Dendritic cell treated with granulocyte-macrophage colony-stimulating factor and Interleukin-4, amounts not matched to agents 40 ng/mL and 50 ng/mL, for 4 days (primary cell): ENCODE data around the gene STAT1.
A peak's percentile ranks its signal among the peaks of the same experiment; 100 is the strongest.

Experiments used
- H3K27ac Mint-ChIP-seq: one replicate; pipeline ENCODE4 v1.8.0; 2022; ENCODE audit warnings: mild to moderate bottlenecking, mixed read lengths
- H3K27me3 Mint-ChIP-seq: one replicate; pipeline ENCODE4 v1.8.0; 2022; ENCODE audit warnings: mild to moderate bottlenecking, mixed read lengths
- H3K36me3 Mint-ChIP-seq: one replicate; pipeline ENCODE4 v1.8.0; 2022; ENCODE audit warnings: low read depth, mixed read lengths
- H3K4me1 Mint-ChIP-seq: one replicate; pipeline ENCODE4 v1.8.0; 2022; ENCODE audit warnings: low read depth, mixed read lengths
- H3K4me3 Mint-ChIP-seq: one replicate; pipeline ENCODE4 v1.8.0; 2022; ENCODE audit warnings: mild to moderate bottlenecking, moderate library complexity, mixed read lengths
- H3K9me3 Mint-ChIP-seq: one replicate; pipeline ENCODE4 v1.8.0; 2022; ENCODE audit warnings: mixed read lengths
- intact Hi-C: fragments of 100-400 bp; cut with micrococcal nuclease; formaldehyde crosslinking; loops from one replicate; pipeline ENCODE4 v1.15.0; 2022

STAT1 gene

DNA sequence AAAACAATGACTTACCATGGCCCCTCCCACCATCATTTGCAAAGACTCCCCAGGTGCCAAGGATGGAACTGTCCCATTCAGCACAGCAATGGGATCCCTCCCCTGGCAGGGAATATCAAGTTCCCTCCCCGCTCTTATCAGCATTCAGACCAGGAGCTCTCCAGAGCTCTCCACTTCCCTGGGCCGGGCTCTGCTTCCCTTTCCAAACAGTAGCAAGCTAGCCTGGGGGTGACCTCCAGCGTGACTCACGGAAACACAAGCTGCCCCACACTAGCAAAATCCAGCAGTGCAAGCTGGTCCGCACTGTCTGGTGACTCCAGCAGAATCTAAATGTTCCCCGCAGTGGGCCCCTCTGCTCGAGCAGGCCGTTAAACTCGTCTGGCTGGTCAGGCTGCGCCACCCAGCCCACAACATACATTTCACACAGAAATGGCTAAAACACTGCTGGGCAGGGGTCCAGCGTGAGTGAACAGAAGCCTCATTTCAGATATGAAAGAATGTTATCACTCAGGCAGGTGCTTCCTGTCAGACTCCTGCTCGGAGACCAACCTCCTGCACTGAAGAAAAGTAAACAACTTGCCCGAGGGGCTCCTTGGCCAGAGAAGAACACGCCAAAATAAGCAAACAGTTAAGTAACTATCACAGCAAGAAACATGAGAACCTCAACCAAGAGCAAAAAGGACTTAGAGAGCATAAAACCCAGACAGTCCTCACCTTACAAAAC is 33.9 kb downstream of the STAT1 start:
- H3K4me1 Mint-ChIP-seq: peaks cover 25% of the 10 kb centered on the region
- H3K27me3 Mint-ChIP-seq: no peaks in the 10 kb centered on the region
- no peak overlapping the region for H3K4me3 Mint-ChIP-seq
- H3K27ac Mint-ChIP-seq: peak overlapping the region; percentile 83
- H3K36me3 Mint-ChIP-seq: peaks cover 100% of the 10 kb centered on the region
- H3K9me3 Mint-ChIP-seq: no peaks in the 10 kb centered on the region
- intact Hi-C loops: loop anchor here (10.0 kb wide), 1 partner anchor 55 kb away; no protein-coding TSS in a partner anchor

DNA sequence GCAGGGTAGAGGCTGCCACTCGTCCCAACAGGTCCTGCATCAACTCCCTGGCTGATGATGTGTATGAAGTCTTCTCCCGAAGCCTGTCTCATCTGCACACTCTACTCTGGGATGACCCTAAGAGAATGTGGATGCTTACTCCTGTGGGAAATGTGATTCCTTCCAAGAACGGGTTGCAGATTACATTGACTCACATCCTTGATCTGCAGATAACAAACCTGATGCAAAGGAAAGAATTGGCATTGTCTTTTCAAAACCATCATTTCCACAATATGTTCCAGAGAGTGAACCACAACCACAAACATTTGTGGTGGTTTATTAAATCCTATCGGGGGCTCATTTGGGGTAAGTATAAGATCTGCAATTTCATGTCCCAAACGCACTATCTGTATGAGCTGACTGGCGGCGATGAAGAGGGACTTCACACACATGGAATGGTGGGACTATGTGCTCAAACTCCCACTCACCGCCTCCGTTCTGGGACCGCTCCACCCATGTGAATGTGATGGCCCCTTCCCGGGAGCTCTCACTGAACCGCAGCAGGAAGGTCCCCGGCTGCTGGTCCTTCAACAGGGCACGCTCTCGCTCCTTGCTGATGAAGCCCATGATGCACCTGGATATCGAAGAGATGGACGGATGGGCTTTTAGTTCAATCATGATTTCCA is 35.5 kb downstream of the STAT1 start:
- Mint-ChIP-seq H3K4me3 (no peak overlapping the region), H3K4me1 (peaks cover 41% of the 10 kb centered on the region)
- intact Hi-C loops: loop anchor here (10.0 kb wide), 1 partner anchor 54 kb away; no protein-coding TSS in a partner anchor

DNA sequence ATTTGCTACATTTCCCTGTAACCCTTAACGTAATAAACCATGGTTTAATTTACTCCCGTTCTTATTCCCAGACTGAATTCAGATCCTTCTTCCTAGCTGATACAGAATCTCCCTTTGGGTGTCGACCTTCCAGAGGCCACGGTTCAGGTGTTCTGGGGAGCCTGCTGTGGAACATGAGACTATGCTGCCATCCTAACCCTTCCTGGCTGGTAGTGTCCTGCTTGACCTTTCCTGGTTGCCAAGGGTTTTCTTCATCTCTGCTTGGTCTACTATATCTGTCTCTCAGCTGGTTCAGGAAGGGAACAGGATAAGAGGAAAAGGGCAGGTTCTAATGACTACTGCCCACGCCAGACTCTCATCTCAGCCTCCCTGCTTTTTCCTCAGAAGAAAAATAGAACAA is 36.5 kb downstream of the STAT1 start:
- H3K36me3 Mint-ChIP-seq: peaks cover 100% of the 10 kb centered on the region

More for the DNA sequence above, 35.5 kb downstream of the STAT1 start:
- Mint-ChIP-seq H3K27ac (peak overlapping the region; percentile 73), H3K9me3 (no peaks in the 10 kb centered on the region), H3K27me3 (no peaks in the 10 kb centered on the region), H3K36me3 (peaks cover 100% of the 10 kb centered on the region)

DNA sequence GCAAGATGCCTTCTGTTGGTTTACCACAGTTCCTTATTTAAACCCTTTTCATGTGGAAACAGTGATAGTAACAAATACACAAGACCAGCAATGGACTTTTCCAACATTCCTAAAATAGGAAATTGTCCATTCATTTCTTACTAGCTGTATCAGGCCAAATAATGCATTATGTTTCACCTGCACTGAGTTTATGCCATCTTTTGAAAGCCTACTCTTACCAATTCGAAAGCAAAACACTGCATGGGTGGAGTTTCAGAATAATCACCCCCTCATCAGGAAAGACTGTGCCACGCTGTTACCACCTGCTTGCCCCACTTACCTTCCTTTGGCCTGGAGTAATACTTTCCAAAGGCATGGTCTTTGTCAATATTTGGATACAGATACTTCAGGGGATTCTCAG is 37.5 kb downstream of the STAT1 start:
- peaks cover 46% of the 10 kb centered on the region for H3K4me1 Mint-ChIP-seq
- H3K27me3 Mint-ChIP-seq: no peaks in the 10 kb centered on the region

More for the DNA sequence above, 36.5 kb downstream of the STAT1 start:
- no peak overlapping the region for H3K4me3 Mint-ChIP-seq
- H3K4me1 Mint-ChIP-seq: peaks cover 43% of the 10 kb centered on the region
- intact Hi-C loops: loop anchor here (10.0 kb wide), 1 partner anchor 53 kb away; no protein-coding TSS in a partner anchor
- H3K27me3 Mint-ChIP-seq: no peaks in the 10 kb centered on the region
- no peaks in the 10 kb centered on the region for H3K9me3 Mint-ChIP-seq
- H3K27ac Mint-ChIP-seq: peak overlapping the region; percentile 73

DNA sequence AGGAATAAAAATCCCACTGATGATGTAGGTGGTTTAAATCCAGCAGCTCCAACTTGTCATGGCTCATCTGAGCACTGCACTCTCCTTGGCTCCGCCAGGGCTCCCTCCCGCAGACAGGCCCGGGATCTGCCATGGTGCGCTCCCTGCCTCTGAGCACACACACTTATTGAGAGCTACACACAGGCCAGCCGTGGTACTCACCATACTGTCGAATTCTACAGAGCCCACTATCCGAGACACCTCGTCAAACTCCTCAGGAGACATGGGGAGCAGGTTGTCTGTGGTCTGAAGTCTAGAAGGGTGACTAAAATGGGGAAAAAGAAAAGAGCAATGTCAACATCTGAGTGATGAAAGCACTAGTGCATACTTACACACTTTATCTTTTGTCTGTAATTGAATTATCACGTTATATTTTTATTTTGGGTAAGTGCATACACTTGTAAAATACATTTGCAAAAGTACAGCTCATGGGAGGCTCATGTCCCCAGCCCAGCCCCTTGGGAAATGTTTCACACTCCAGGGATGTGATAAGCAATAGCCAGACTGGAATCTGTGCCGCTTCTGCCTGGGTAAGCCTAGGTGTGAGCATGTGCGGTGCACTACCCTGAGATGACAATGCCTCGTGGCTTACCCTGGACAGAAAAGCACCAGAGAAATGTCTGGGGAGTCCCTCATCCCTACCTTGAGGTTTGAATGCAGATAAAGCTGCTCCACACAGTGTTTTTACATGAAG is 39.2 kb downstream of the STAT1 start:
- intact Hi-C loops: loop anchor here (10.0 kb wide), 1 partner anchor 50 kb away; no protein-coding TSS in a partner anchor
- Mint-ChIP-seq H3K9me3 (no peaks in the 10 kb centered on the region), H3K4me1 (peaks cover 47% of the 10 kb centered on the region), H3K36me3 (peaks cover 100% of the 10 kb centered on the region), H3K27me3 (no peaks in the 10 kb centered on the region), H3K4me3 (no peak overlapping the region), H3K27ac (peak overlapping the region; percentile 90)

More for the DNA sequence above, 37.5 kb downstream of the STAT1 start:
- H3K4me3 Mint-ChIP-seq: no peak overlapping the region
- peaks cover 100% of the 10 kb centered on the region for H3K36me3 Mint-ChIP-seq
- no peaks in the 10 kb centered on the region for H3K9me3 Mint-ChIP-seq
- intact Hi-C loops: loop anchor here (10.0 kb wide), 1 partner anchor 52 kb away; no protein-coding TSS in a partner anchor
- H3K27ac Mint-ChIP-seq: no peak overlapping the region

DNA sequence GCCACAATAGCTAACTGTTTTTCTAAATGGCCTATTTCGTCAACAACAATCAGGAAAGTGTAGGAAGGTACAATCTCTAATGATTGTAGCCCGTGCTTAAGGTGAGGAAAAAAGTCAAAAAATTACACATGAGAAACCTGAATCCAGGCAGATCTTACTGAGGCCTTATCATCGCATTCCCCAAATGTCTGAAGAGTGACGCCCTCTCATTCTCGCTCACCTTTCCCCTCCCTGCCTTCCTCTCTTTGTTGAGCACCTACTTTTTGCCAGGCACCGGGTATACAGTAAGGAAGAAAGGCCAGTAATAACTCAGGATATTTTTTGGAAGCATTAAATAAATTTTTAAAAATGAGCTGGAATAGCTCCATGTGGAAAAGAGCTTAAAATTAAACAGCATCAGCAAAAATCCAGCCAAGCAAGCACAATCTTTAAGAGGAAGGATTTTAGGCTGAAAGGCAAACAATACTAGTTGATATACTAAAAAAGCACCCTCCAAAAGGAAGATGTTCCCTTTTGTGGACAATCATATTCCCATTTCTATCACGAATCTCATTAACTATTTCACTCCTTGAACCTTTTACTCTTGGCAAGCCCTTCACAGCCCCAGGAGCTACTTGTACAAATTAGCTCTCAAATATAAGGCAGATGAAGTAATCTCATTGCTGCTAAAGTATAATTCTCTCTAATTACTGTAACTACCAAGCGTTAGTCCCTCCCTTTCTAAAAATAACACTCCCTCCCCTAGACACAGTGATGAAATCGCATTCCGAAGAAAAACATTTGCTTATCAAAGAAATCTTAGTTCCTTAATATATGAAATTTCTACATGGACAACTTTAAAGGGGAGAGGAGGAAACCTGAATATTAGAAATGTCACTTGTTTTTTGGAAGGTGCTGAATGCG is 40.0 kb downstream of the STAT1 start:
- intact Hi-C loops: loop anchor here (10.0 kb wide), 1 partner anchor 49 kb away; no protein-coding TSS in a partner anchor
- Mint-ChIP-seq H3K4me3 (peak overlapping the region; percentile 5), H3K27me3 (no peaks in the 10 kb centered on the region), H3K36me3 (peaks cover 100% of the 10 kb centered on the region), H3K4me1 (peaks cover 44% of the 10 kb centered on the region), H3K27ac (peak overlapping the region; percentile 90), H3K9me3 (no peaks in the 10 kb centered on the region)

DNA sequence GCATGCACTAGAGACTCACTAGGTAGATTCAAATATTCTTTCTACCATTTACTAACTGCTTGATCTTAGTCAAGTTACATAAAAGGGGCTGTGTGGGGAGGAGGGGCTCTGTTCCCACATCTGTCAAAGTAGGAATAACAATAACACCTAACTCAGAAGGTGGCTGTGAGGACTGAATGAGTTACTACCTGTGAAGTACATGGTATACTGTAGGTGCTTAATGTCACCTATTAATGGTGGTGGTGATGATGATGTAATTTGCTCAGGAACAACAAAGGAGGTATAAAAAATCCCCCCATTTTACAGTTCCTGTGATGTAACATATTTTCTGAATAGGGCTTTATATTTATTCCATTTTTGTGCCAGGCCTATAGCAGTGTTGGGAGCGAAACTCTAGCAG is 40.7 kb downstream of the STAT1 start:
- H3K27me3 Mint-ChIP-seq: no peaks in the 10 kb centered on the region
- H3K9me3 Mint-ChIP-seq: no peaks in the 10 kb centered on the region
- intact Hi-C loops: loop anchor here (10.0 kb wide), 1 partner anchor 48 kb away; no protein-coding TSS in a partner anchor
- no peak overlapping the region for H3K4me3 Mint-ChIP-seq
- peaks cover 44% of the 10 kb centered on the region for H3K4me1 Mint-ChIP-seq
- H3K36me3 Mint-ChIP-seq: peaks cover 97% of the 10 kb centered on the region
- peak overlapping the region; percentile 90 for H3K27ac Mint-ChIP-seq

DNA sequence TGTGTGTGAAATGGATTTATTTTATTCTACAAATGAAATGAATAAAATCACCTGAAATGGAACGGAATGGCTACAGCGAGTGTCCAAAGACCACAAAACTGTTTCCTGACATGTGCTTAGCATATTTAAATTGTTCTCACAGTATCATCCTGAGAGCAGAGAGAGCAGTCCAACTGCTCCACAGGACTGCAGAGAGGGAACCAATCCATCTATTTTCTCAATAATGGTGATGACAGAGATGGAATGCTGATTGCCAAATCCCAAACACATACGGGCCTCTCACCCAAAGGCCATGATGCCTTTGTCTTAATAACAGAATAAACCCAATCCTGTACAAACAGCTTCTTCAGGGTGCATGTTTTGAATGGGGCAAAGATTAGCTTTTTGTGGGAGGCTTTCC is 41.1 kb downstream of the STAT1 start:
- Mint-ChIP-seq H3K36me3 (peaks cover 97% of the 10 kb centered on the region), H3K27ac (peak overlapping the region; percentile 90), H3K9me3 (no peaks in the 10 kb centered on the region), H3K4me1 (peaks cover 42% of the 10 kb centered on the region), H3K4me3 (no peak overlapping the region), H3K27me3 (no peaks in the 10 kb centered on the region)
- intact Hi-C loops: loop anchor here (10.0 kb wide), 1 partner anchor 48 kb away; no protein-coding TSS in a partner anchor

DNA sequence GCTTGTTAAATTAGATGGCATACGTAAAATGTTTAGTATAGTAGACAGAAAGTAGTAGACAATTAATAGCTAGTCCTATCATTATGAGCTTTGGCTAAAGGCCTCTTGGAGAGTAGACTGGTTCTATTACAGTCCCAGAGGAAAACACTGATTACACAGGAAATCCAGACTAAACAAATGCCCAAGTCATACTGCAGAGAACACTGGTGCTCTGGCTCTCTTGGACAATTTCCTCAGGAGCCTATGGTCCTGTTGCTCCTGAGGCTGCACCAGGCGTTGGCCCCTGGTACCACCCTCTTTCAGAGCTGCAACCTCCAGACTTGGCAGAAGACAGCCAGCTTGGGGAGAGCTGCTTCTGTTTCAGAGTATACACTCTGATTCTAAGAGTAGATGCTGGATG is 41.8 kb downstream of the STAT1 start:
- H3K4me3 Mint-ChIP-seq: no peak overlapping the region
- H3K27ac Mint-ChIP-seq: peak overlapping the region; percentile 78
- intact Hi-C loops: loop anchor here (10.0 kb wide), 1 partner anchor 47 kb away; no protein-coding TSS in a partner anchor
- peaks cover 37% of the 10 kb centered on the region for H3K4me1 Mint-ChIP-seq
- no peaks in the 10 kb centered on the region for H3K27me3 Mint-ChIP-seq
- H3K36me3 Mint-ChIP-seq: peaks cover 94% of the 10 kb centered on the region
- H3K9me3 Mint-ChIP-seq: no peaks in the 10 kb centered on the region

DNA sequence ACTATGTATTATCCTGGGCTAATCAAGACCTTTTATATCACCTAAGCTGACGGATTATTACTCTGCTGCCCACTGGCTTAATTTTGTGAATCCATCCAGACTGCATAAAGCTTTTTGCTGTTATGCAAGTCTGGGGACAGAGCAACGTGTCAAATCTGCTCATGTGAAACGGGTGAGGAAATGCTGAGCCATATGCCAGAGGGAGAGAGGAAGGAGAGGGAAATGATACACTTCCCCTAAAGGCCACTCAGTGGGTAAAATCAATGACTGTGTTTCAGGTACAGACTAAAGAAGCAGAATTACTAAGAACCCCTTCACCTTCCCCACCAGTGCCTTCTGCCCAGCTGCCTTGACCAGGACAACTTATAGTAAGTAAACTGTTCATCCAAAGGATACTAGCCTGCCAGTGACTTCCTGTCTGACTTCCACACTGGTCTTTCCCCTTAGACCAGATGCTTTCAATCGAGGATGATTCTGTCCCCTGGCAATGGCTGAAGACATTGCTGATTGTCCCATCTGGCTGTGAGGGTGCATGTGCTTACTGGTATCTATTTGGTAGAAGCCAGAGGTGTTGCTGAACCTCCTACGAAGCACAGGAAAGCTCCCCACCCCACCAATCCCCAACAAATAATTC is 43.0 kb downstream of the STAT1 start:
- Mint-ChIP-seq H3K9me3 (no peaks in the 10 kb centered on the region), H3K27ac (peak overlapping the region; percentile 78), H3K36me3 (peaks cover 89% of the 10 kb centered on the region), H3K4me3 (no peak overlapping the region), H3K27me3 (no peaks in the 10 kb centered on the region), H3K4me1 (peaks cover 37% of the 10 kb centered on the region)
- intact Hi-C loops: loop anchor here (10.0 kb wide), 1 partner anchor 46 kb away; no protein-coding TSS in a partner anchor

DNA sequence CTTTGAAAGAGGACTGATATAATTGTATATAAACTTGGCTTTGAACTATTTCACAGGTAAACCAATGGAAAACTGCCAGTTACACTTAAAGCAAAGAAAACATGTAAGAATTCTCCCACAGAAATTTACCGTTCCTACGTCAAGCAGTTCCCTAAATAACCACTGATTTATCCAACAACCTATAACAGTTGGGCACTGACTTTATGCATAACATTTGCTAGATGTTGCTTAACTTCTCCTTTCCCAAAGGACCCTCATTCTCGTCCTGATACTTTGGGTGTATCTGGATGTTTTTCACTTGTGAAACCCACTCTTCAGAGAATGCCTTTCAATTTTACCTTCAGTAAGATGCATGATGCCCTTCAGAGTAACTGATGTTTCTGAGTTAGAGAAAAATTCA is 43.8 kb downstream of the STAT1 start:
- H3K4me3 Mint-ChIP-seq: no peak overlapping the region
- no peaks in the 10 kb centered on the region for H3K9me3 Mint-ChIP-seq
- H3K27me3 Mint-ChIP-seq: no peaks in the 10 kb centered on the region
- H3K27ac Mint-ChIP-seq: peak overlapping the region; percentile 78
- intact Hi-C loops: loop anchor here (10.0 kb wide), 1 partner anchor 45 kb away; no protein-coding TSS in a partner anchor
- H3K4me1 Mint-ChIP-seq: peaks cover 37% of the 10 kb centered on the region
- H3K36me3 Mint-ChIP-seq: peaks cover 83% of the 10 kb centered on the region

DNA sequence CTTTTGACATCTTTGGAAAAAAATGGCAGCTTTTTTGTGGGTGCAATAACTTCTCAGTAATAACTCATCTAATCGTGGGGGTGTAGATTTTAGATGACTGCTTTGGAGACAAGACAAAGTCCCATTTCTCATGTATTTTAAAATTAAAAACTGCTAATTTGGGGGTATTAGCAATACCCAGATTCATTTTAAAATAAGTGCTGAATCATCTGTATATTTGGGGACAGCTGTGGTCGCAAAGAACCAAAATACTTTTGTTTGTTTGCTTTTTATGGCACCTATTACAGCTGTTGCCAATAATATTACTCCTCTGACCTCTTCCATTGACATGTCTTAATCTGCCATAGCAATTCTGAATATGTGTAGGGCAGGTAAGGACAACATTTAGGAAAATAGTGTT is 45.4 kb downstream of the STAT1 start:
- Mint-ChIP-seq H3K27me3 (no peaks in the 10 kb centered on the region), H3K4me1 (peaks cover 21% of the 10 kb centered on the region), H3K36me3 (peaks cover 83% of the 10 kb centered on the region), H3K4me3 (no peak overlapping the region), H3K9me3 (no peaks in the 10 kb centered on the region), H3K27ac (no peak overlapping the region)
- intact Hi-C loops: no loop called here
